Skeletal muscle tissue (tissue), 4 donors: ENCODE data around the gene APOC1. TPM values are rescaled to one million over a fixed set of nuclear protein-coding genes. Genes with fewer than 3 reads are reported as not detected.

Experiments
- H3K27ac ChIP-seq: one replicate; pipeline ENCODE4 v1.7.0; 2013; ENCODE audit warnings: mild to moderate bottlenecking, low read depth, low read length, inconsistent platforms
- H3K27me3 ChIP-seq, 3 donors: one replicate each; pipeline ENCODE4 v1.7.0; 2013; ENCODE audit warnings: low read length in 3 of 3; ENCODE audit not compliant: control insufficient read depth in 3 of 3, insufficient read depth in 3 of 3
- H3K36me3 ChIP-seq, 3 donors: one replicate each; pipeline ENCODE4 v1.7.0; 2013; ENCODE audit warnings: low read length in 3 of 3; ENCODE audit not compliant: control insufficient read depth in 3 of 3, insufficient read depth in 3 of 3
- H3K4me1 ChIP-seq, 3 donors: one replicate each; pipeline ENCODE4 v1.7.0; 2013; ENCODE audit warnings: low read length in 3 of 3, mild to moderate bottlenecking in 3 of 3; ENCODE audit not compliant: control insufficient read depth in 3 of 3, insufficient read depth in 3 of 3
- H3K4me3 ChIP-seq, 3 donors: one replicate each; pipeline ENCODE4 v1.7.0; 2013; ENCODE audit warnings: low read length in 3 of 3
- H3K9ac ChIP-seq, 3 donors: one replicate each; pipeline ENCODE4 v1.7.0; 2013; ENCODE audit warnings: low read length in 3 of 3, mild to moderate bottlenecking in 3 of 3, moderate library complexity in 2 of 3, low read depth in 1 of 3
- H3K9me3 ChIP-seq, 3 donors: one replicate each; pipeline ENCODE4 v1.7.0; 2013; ENCODE audit warnings: low read length in 3 of 3; ENCODE audit not compliant: control insufficient read depth in 3 of 3
- total RNA-seq: library from RNA; depleted of rRNA; stranded (reverse); fragments of >200 nt; gene quantifications from one replicate; pipeline ENCODE4 v1.2.3, GENCODE V29; 2014
- donor health status: Osteomylitis.

Gene APOC1
- total RNA-seq, 1 donor from 2014 or later: 5.7 TPM

DNA sequence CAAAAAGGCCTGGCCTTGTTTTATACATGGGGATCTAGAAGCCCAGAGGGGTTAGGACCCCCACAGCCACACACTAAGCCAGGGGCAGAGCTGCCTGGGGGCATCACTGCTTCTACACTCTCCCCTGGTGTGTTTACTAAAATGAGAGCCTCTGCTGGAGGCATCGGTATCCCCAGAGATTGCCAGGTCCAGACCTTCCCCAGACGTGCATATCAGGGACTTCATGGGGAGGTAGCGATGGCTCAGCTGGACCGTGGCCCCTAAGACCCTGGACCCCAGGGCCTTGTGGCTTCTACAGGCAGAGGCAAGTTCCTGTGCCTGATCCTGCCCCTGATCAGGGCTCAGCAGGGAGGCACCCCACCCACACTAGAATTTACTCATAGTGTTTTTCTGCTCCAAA is 54.3 kb downstream of the APOC1 start:
- no peaks in the 10 kb centered on the region for H3K9me3 ChIP-seq
- no peak overlapping the region for H3K27ac ChIP-seq
- no peak overlapping the region for H3K4me3 ChIP-seq
- H3K36me3 ChIP-seq: peaks cover 9 to 25% (median 21%) of the 10 kb centered on the region in 3 donors
- H3K27me3 ChIP-seq: no peaks in the 10 kb centered on the region
- H3K9ac ChIP-seq: no peak overlapping the region
- no peaks in the 10 kb centered on the region for H3K4me1 ChIP-seq

Other genes with a start within 250 kb of the APOC1 start
- 2.6 TPM for gene CEACAM19, start 243.1 kb upstream of the APOC1 start, total RNA-seq
- 1.0 TPM for gene CEACAM16, start 215.5 kb upstream of the APOC1 start, total RNA-seq
- 3.1 TPM for gene BCL3, start 165.9 kb upstream of the APOC1 start, total RNA-seq
- not detected for gene CBLC, start 136.7 kb upstream of the APOC1 start, total RNA-seq
- 89.8 TPM for gene BCAM, start 105.5 kb upstream of the APOC1 start, total RNA-seq
- gene NECTIN2, start 68.3 kb upstream of the APOC1 start, total RNA-seq: 31.8 TPM
- gene TOMM40, start 23.4 kb upstream of the APOC1 start, total RNA-seq: 22.4 TPM
- 93.9 TPM for gene APOE, start 8.8 kb upstream of the APOC1 start, total RNA-seq
- not detected for gene APOC4, start 27.6 kb downstream of the APOC1 start, total RNA-seq
- not detected for gene APOC2, start 31.4 kb downstream of the APOC1 start, total RNA-seq
- gene CLPTM1, start 40.8 kb downstream of the APOC1 start, total RNA-seq: 40.7 TPM
- 7.8 TPM for gene RELB, start 86.9 kb downstream of the APOC1 start, total RNA-seq
- 7.8 TPM for gene CLASRP, start 124.4 kb downstream of the APOC1 start, total RNA-seq
- gene ZNF296, start 161.9 kb downstream of the APOC1 start, total RNA-seq: not detected
- 16.7 TPM for gene GEMIN7, start 164.7 kb downstream of the APOC1 start, total RNA-seq
- gene PPP1R37, start 178.6 kb downstream of the APOC1 start, total RNA-seq: 16.2 TPM
- gene NKPD1, start 246.4 kb downstream of the APOC1 start, total RNA-seq: not detected